ENCODE measurements around the gene HNF4A. TPM values are rescaled to one million over a fixed set of nuclear protein-coding genes. Genes with fewer than 3 reads are reported as not detected.

HNF4A gene
- polyA plus RNA-seq, 1 donor from 2014 or later, result not detected

- Histone ChIP-seq H3K36me3 (ENCODE audit: insufficient read depth, low read length) (no peaks in the 10 kb centered on the region), H3K4me2 (ENCODE audit: low read length) (no peak overlapping the region), H3K9me2 (ENCODE audit: insufficient read depth, low read length) (no peaks in the 10 kb centered on the region), H3K27me3 (ENCODE audit: insufficient read depth, low read depth, low read length) (no peaks in the 10 kb centered on the region), H3K9ac (ENCODE audit: low read length) (no peak overlapping the region), H3F3A (ENCODE audit: insufficient read depth, low read length, poor library complexity, severe bottlenecking) (no peaks in the 10 kb centered on the region), H4K20me1 (ENCODE audit: insufficient read depth) (no peaks in the 10 kb centered on the region), H3K4me3 (ENCODE audit: low read length) (no peak overlapping the region), H2AFZ (ENCODE audit: low read depth, low read length) (no peak overlapping the region), H3K9me3 (ENCODE audit: low read length) (no peaks in the 10 kb centered on the region), H3K27ac (ENCODE audit: low read length) (no peak overlapping the region), H3K79me2 (replicated peaks; ENCODE audit: insufficient read depth, low read length) (no peaks in the 10 kb centered on the region)
- TF ChIP-seq CTCF (IDR thresholded peaks at IDR 0.05; ENCODE audit: poor library complexity, severe bottlenecking) (no peak), POLR2AphosphoS5 (IDR thresholded peaks at IDR 0.05) (no peak), EP300 (conservative IDR thresholded peaks at IDR 0.05; ENCODE audit: poor library complexity, severe bottlenecking) (no peak), TAF1 (IDR thresholded peaks at IDR 0.05; ENCODE audit: low read depth) (no peak), REST (IDR thresholded peaks at IDR 0.05; ENCODE audit: borderline replicate concordance) (no peak), EZH2 (IDR thresholded peaks at IDR 0.05; ENCODE audit: borderline replicate concordance, insufficient read depth, low read length, poor library complexity, severe bottlenecking) (no peak), MXI1 (conservative IDR thresholded peaks at IDR 0.05; ENCODE audit: poor library complexity, severe bottlenecking) (no peak), RAD21 (conservative IDR thresholded peaks at IDR 0.05) (no peak), SMC3 (conservative IDR thresholded peaks at IDR 0.05; ENCODE audit: poor library complexity) (no peak)
Observed at GRCh38 chr20:44356353-44356723, 839 bp downstream of the HNF4A start.

GRCh38 chr20:44357020-44357419 is 1.5 kb downstream of the HNF4A start:
- no peak for TF ChIP-seq EZH2 (IDR thresholded peaks at IDR 0.05; ENCODE audit: borderline replicate concordance, insufficient read depth, low read length, poor library complexity, severe bottlenecking)
- no peak overlapping the region for H3K4me2 ChIP-seq (ENCODE audit: low read length)
- H3K36me3 ChIP-seq (ENCODE audit: insufficient read depth, low read length), result no peaks in the 10 kb centered on the region
- H3K27ac ChIP-seq (ENCODE audit: low read length), result no peak overlapping the region
- no peaks in the 10 kb centered on the region for H3K27me3 ChIP-seq (ENCODE audit: insufficient read depth, low read depth, low read length)
- no peak overlapping the region for H2AFZ ChIP-seq (ENCODE audit: low read depth, low read length)
- H3F3A ChIP-seq (ENCODE audit: insufficient read depth, low read length, poor library complexity, severe bottlenecking), result no peaks in the 10 kb centered on the region
- no peaks in the 10 kb centered on the region for H3K9me3 ChIP-seq (ENCODE audit: low read length)
- H3K79me2 ChIP-seq (replicated peaks; ENCODE audit: insufficient read depth, low read length), result no peaks in the 10 kb centered on the region
- H3K9me2 ChIP-seq (ENCODE audit: insufficient read depth, low read length), result no peaks in the 10 kb centered on the region
- no peaks in the 10 kb centered on the region for H4K20me1 ChIP-seq (ENCODE audit: insufficient read depth)
- H3K4me3 ChIP-seq (ENCODE audit: low read length), result no peak overlapping the region
- H3K9ac ChIP-seq (ENCODE audit: low read length), result no peak overlapping the region
